GM23338 (cell line): Measurements from ENCODE around the gene TBKBP1. TPM values are rescaled to one million over a fixed set of nuclear protein-coding genes. Genes with fewer than 3 reads are reported as not detected.

Source experiments
- CREB1 ChIP-seq: fragments of 250-450 bp; sonication (Bioruptor Pico); IDR thresholded peaks from 2 replicates; pipeline ENCODE4 v1.5.0; 2020; ENCODE audit warnings: low read depth, mild to moderate bottlenecking, moderate library complexity
- CTCF ChIP-seq, 2 experiments: fragments of 200-600 bp in 1 of 2; sonication (generic) in 1 of 2; conservative IDR thresholded peaks; 2 replicates each; pipeline versions ENCODE4 v1.5.1 to v1.6.1; 2016 to 2017; ENCODE audit warnings: antibody characterized with exemption in 2 of 2, low read depth in 2 of 2, mild to moderate bottlenecking in 2 of 2, moderate library complexity in 1 of 2
- EZH2 ChIP-seq: fragments of 200-600 bp; sonication (generic); IDR thresholded peaks from one replicate; pipeline ENCODE4 v1.8.0; 2017; ENCODE audit warnings: antibody characterized with exemption, mild to moderate bottlenecking, low read depth; ENCODE audit not compliant: unreplicated experiment
- EZH2phosphoT487 ChIP-seq: fragments of 200-600 bp; sonication (generic); IDR thresholded peaks from one replicate; pipeline ENCODE4 v1.8.1; 2018; ENCODE audit warnings: antibody characterized with exemption; ENCODE audit not compliant: unreplicated experiment
- JUNB ChIP-seq: IDR thresholded peaks from one replicate; pipeline ENCODE4 v1.6.1; 2016; ENCODE audit warnings: antibody characterized with exemption; ENCODE audit not compliant: unreplicated experiment
- NANOG ChIP-seq: IDR thresholded peaks from 2 replicates; pipeline ENCODE4 v1.6.1; 2016; ENCODE audit warnings: antibody characterized with exemption, borderline replicate concordance
- REST ChIP-seq: IDR thresholded peaks from one replicate; pipeline ENCODE4 v1.6.1; 2018; ENCODE audit warnings: antibody characterized with exemption; ENCODE audit not compliant: unreplicated experiment
- STAT1 ChIP-seq: IDR thresholded peaks from one replicate; pipeline ENCODE4 v1.6.1; 2016; ENCODE audit warnings: antibody characterized with exemption; ENCODE audit not compliant: unreplicated experiment
- ZNF114 ChIP-seq: fragments of 250-450 bp; sonication (Bioruptor Pico); IDR thresholded peaks from 2 replicates; pipeline ENCODE4 v1.5.0; 2020; ENCODE audit warnings: mild to moderate bottlenecking, moderate library complexity
- ZNF462 ChIP-seq: fragments of 250-450 bp; sonication (Bioruptor Pico); IDR thresholded peaks from 2 replicates; pipeline ENCODE4 v1.5.0; 2020; ENCODE audit warnings: mild to moderate bottlenecking, moderate library complexity
- polyA plus RNA-seq: library from polyadenylated mRNA; unstranded; fragments of >200 nt; fragmentation: Nextera tagmentation; extraction: Ambion mirVana; gene quantifications from 2 replicates; pipeline ENCODE4 v1.2.1, GENCODE V29; 2016
- total RNA-seq: library from RNA; depleted of rRNA; stranded (reverse); fragments of >200 nt; shearing (Covaris generic); gene quantifications from 2 replicates; pipeline ENCODE4 v1.2.3, GENCODE V29; 2014

TBKBP1 gene
- total and polyA plus RNA-seq, 2 experiments from 2014 or later: 2.5 to 12.1 TPM

- no peak for TF ChIP-seq ZNF462
- TF ChIP-seq JUNB: no peak
- TF ChIP-seq EZH2: no peak
- TF ChIP-seq CREB1 (CRISPR knock-in tag): no peak
- no peak for TF ChIP-seq STAT1
- no peak for TF ChIP-seq CTCF (conservative IDR thresholded peaks at IDR 0.05; ENCODE audit: low read depth in 2 of 2)
- no peak for TF ChIP-seq REST
- no peak for TF ChIP-seq NANOG
- TF ChIP-seq ZNF114: no peak
- no peak for TF ChIP-seq EZH2phosphoT487
Observed at GRCh38 chr17:47738178-47738577, 44.2 kb downstream of the TBKBP1 start (continued).
